VCaP (cell line): ENCODE measurements around the gene FRAS1.
"Not testable (repeated sequence)": the region's sequence is repeated elsewhere in the genome, so short reads cannot be mapped to it uniquely, and the experiment has no call there.

Source experiments
- H3K27ac ChIP-seq: fragments of 450-650 bp; 2 replicates; pipeline ENCODE4 v1.5.1; 2017
- CTCF ChIP-seq: fragments of 450-650 bp; conservative IDR thresholded peaks from 2 replicates; pipeline ENCODE4 v1.5.1; 2017; ENCODE audit warnings: mild to moderate bottlenecking, moderate library complexity

Gene FRAS1

GRCh38 chr4:78091534-78091933 is 34.4 kb downstream of the FRAS1 start:
- H3K27ac ChIP-seq = no peak overlapping the region
- TF ChIP-seq CTCF = no peak

- not testable (repeated sequence) for H3K27ac ChIP-seq
Observed at GRCh38 chr4:78092350-78092749, 35.2 kb downstream of the FRAS1 start.

- no peak for TF ChIP-seq CTCF
- H3K27ac ChIP-seq = no peak overlapping the region
Observed at GRCh38 chr4:78092850-78093249, 35.7 kb downstream of the FRAS1 start.

GRCh38 chr4:78095081-78095480 is 38.0 kb downstream of the FRAS1 start:
- no peak for TF ChIP-seq CTCF

GRCh38 chr4:78099058-78099457 is 41.9 kb downstream of the FRAS1 start:
- H3K27ac ChIP-seq = no peak overlapping the region
- TF ChIP-seq CTCF = no peak

More at GRCh38 chr4:78095081-78095480, 38.0 kb downstream of the FRAS1 start:
- H3K27ac ChIP-seq = no peak overlapping the region

GRCh38 chr4:78100060-78100459 is 42.9 kb downstream of the FRAS1 start:
- no peak for TF ChIP-seq CTCF
- H3K27ac ChIP-seq = no peak overlapping the region

- H3K27ac ChIP-seq = no peak overlapping the region
- TF ChIP-seq CTCF = no peak
Observed at GRCh38 chr4:78119698-78120097, 62.6 kb downstream of the FRAS1 start.

- no peak for TF ChIP-seq CTCF
- no peak overlapping the region for H3K27ac ChIP-seq
Observed at GRCh38 chr4:78120144-78120880, 63.2 kb downstream of the FRAS1 start.
